ENCODE results near the gene PARP2.
"Not testable (repeated sequence)": the region's sequence is repeated elsewhere in the genome, so short reads cannot be mapped to it uniquely, and the experiment has no call there.

PARP2 gene

GRCh38 chr14:20343092-20343861 is at the start of gene PARP2:
TSS of gene PARP2 (plus strand) at chr14:20343635. CDS start at chr14:20343642, 7 bp downstream.
- DNase-seq (ENCODE audit: low read depth), result peak; percentile 81

DNA sequence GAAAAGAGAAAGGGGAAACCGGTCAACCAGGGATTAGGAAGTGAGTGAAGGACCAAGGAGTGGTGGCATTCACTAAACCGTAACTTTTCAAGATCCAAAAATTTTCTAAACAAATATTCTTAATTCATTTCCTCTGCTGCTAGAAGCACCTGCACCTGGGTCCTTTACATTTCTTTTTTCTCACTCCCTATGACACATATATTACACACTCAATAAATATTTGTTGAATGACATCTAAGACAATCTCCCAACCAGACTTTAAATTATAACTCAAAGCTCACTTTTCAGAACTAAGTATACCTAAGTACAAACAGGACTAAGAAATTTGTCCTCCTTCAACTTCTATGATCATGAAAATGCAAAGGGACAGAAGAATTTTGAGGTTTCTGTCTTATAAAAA is 48.8 kb upstream of the PARP2 start:
- DNase-seq (ENCODE audit: low read depth), result no peak

DNA sequence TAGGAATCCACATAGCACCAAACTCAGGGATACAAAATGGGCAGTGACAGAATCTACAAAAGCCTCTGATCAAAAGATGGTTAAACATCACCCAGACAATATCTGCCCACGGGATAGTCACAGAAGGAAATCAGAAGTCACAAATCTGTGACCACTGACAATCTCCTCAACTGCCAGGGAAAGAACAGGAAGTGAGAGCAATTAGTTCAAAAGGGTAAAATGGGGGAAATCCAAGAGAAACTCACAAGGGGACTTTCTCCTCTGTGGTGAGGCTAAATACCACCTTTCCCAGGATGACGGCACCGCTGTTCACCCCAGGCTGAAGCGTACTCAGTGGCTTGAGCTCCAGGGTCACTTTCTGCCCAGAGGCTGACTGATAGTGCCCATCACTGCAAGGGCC is 48.4 kb upstream of the PARP2 start:
- DNase-seq (ENCODE audit: low read depth), result no peak

GRCh38 chr14:20302042-20302755 is 41.2 kb upstream of the PARP2 start:
- no peak for DNase-seq (ENCODE audit: low read depth)

DNA sequence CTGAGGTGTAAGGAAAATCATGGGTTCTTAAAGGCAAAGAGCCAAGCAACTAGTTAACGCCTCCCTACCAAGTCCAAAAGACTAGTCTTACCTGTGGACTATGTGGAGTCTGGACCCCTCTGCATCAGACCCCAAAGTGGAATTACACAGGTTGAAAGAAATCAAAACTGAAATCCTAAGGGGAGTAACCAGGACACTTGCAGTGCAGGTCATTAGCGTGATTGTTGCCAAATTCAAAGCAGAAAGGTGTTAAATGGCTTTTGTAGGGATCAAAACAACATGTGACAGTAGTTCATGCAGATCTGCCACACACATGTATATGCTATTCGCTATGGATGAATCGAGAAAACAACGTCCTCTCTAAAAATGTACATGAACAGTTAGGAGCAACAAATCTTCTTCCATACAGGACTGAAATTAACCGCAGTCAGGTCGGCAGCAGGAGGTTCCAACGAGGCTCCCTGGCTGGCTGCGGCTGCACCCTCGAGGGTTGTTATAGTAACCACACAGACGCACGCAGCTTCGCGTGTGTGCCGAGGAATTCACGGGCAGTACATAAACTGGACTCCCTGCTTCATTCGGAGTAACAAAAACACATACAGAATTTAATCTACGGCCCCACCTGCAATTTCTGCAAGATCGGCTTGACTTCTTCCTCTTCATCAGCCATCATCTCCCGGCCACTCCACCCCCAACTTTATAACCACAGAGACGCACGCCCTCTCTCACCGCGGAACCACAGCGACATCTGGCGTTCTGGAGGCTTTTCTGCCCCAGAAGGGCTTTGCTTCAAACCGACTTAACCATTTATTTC is 38.0 kb upstream of the PARP2 start, which contains the start of gene TTC5:
TTC5 (minus strand) TSS at position 687 of the 814 bp plus-strand sequence; CDS start at position 673, 14 bp downstream.
- peak; percentile 86 for DNase-seq (ENCODE audit: low read depth)

DNA sequence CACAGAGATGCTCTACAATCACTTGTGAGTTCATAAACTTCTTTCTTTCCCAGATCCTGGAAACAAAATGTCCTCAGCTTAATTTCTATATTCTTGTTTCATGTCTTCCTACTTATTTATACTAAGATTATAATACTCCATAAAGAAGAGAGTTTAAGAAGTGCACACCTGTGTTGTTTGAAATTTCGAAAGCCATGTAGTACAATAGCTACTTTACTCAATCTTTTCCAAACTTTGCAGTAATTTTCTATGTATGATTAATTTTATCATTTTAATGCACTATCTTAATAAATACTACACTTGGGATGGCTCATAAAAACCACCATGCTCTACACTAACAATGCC is 37.4 kb upstream of the PARP2 start:
- DNase-seq (ENCODE audit: low read depth), result no peak

DNA sequence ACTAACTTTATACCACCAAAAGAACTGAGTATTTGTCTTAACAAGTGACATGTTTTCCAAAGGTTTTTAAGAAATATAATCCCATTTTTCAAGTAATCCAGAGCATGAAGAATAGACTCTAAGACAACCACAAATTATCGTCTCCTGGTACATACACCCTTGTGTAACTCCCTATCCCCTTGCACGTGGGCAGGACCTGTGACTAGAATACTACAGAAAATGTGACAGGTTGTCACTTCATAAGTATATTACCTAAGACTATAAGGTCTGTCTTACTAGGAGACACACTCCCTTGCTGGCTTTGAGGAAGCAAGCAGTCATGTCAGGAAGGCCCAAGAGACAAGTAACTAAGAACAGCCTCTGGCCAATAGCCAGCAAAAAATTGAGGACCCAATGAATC is 29.4 kb upstream of the PARP2 start:
- DNase-seq (ENCODE audit: low read depth), result no peak

- DNase-seq (ENCODE audit: low read depth), result no peak
Observed at GRCh38 chr14:20317720-20318119, 25.7 kb upstream of the PARP2 start.

DNA sequence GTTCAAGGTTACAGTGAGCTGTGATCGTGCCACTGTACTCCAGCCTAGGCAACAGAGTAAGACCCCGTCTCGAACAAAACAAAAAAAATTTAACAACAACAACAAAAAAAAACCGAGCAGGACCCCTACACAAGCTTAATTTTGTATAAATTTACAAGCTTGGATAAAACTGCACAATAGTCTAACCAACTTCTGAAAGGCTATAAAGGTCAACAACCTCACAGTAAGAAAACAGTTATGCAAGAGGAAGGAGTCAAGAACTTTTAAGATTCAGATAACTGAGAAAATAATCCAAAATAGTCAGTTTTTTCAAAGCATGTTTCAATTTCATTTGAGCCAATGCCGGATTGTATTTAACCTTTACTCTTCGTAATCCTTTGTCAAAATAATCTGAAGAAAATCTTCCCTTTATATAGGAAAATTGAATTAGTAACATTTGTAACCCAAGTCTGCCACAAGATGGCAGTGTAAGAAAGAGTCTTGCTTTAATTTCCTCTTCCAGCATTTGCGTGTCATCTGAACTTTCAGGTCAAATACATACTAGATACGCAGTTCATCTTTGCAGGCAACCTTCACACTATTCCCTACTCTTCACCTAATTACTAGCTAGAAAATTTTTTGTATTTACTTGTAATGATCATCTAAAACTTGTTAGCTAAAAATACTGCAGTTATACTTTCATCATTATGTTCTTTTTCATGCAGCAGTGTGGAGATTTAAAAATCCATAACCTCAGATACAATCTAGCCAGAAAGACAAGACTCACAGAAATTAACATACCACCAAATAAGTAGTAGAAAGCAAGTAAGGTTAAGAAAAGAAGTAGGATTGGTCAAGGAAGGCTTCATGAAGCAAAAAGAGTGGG is 16.2 kb upstream of the PARP2 start:
- no peak for DNase-seq (ENCODE audit: low read depth)

GRCh38 chr14:20328705-20329104 is 14.7 kb upstream of the PARP2 start:
- no peak for DNase-seq (ENCODE audit: low read depth)

GRCh38 chr14:20329355-20329754 is 14.1 kb upstream of the PARP2 start:
- no peak for DNase-seq (ENCODE audit: low read depth)

GRCh38 chr14:20331053-20331613 is 12.3 kb upstream of the PARP2 start:
- no peak for DNase-seq (ENCODE audit: low read depth)

- no peak for DNase-seq (ENCODE audit: low read depth)
Observed at GRCh38 chr14:20332431-20332787, 11.0 kb upstream of the PARP2 start.

DNA sequence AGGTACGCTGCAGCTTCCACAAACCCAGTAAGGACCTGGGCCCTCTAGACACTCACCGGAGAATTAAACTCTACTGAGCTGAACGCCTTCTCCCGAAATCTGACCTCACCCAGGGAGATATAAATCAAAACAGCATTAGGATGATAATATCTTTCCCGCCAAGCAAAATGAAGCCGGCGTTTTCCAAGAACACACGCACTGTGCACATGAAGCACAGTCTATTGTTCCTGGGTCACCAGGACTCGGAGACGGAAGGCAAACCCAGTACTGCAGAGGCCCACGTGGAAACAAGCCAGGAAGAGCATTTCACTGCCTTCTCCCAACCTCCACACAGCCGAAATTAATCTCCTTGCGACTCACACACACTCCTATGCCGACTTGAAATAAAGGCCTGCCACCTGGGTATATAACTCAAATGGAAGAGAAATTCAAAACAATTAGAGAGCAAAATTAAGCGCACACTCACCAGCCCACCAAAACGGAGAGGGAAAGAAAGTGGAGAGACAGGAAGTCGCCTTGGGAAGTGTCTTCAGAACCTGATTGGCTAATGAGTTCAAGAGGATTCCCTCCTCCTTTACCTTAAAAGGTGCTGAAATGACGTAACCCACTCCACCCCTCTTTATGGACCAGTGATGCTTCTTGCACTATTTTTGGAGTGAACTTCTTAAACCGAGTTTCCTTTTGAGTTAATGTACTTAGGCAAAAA is 10.5 kb upstream of the PARP2 start, which contains the start of gene CCNB1IP1:
CCNB1IP1 (minus strand) TSS at position 492 of the 706 bp plus-strand sequence. CDS start 16,756 bp downstream, outside the sequence.
- DNase-seq (ENCODE audit: low read depth), result peak; percentile 28

DNA sequence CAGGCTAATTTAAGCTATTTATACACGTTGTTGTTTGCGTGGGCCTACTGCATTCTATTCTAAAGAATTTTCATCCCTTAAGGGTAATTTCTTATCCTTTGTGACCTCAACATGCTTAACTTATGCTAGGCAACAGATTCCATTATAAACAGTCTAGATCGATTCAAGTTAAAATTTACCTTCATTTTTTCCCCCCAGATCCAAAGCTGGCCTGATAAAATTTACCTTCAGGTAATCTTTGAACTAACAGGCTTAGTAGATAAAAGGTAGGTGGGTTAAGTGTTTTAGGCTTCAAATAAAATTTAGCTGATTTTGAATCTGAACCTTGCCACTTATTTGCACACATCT is 10.0 kb upstream of the PARP2 start:
- DNase-seq (ENCODE audit: low read depth), result no peak

DNA sequence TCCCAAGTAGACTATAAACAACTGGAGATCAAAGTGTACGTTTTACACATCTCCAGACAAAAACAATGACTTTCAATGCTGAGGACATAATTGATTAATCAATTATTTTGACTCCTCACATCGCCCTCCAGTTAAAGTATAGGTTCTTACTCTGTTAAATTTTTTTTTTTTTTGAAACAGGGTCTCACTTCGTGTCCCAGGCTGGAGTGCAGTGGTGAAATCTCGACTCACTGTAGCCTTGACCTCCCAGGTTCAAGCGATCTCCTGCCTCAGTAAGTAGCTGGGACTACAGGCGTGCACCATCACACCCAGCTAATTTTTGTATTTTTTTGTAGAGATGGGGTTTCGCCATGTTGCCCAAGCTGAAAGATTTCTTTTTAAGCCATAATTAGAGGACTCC is 9.4 kb upstream of the PARP2 start:
- no peak for DNase-seq (ENCODE audit: low read depth)

- not testable (repeated sequence) for DNase-seq (ENCODE audit: low read depth)
Observed at GRCh38 chr14:20341032-20341431, 2.4 kb upstream of the PARP2 start.

GRCh38 chr14:20341646-20342045 is 1.8 kb upstream of the PARP2 start:
- DNase-seq (ENCODE audit: low read depth), result no peak

- no peak for DNase-seq (ENCODE audit: low read depth)
Observed at GRCh38 chr14:20343862-20344220, 406 bp downstream of the PARP2 start.

DNA sequence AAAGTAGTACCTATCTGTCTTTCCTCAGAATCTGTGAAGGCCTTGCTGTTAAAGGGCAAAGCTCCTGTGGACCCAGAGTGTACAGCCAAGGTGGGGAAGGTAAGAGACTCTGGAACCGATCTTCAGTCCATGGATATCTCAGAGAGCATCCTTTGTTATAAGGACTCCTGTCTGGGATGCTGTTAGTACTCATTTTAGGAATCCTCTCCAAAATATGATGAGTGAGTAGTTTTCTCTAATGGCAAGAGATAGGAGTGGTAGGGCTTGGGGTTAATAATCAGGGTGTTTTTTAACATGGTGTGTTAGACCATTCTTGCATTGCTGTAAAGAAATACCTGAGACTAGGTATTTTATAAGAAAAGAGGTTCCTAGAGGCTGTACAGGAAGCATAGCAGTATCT is 1.9 kb downstream of the PARP2 start:
- DNase-seq (ENCODE audit: low read depth), result no peak

DNA sequence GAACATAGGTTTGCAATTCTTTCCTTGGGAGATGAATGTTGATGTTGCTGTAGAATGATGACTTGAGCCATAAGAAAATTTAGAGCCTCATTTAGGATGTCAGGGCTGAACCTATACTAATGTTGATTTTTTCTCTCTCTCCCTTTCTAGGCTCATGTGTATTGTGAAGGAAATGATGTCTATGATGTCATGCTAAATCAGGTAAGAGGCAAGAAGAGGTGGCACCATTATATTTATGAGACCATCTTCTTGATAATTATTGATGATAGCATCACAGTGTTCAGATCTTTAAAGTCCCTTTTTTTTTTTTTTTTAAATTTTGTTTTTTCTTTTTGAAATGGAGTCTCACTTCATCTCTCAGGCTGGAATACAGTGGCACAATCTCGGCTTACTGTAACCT is 3.3 kb downstream of the PARP2 start:
- no peak for DNase-seq (ENCODE audit: low read depth)
